Hematopoietic multipotent progenitor cell (in vitro differentiated cells): ENCODE data around the gene ACAD9. TPM values are rescaled to one million over a fixed set of nuclear protein-coding genes. Genes with fewer than 3 reads are reported as not detected.
"Not testable (repeated sequence)": the region's sequence is repeated elsewhere in the genome, so short reads cannot be mapped to it uniquely, and the experiment has no call there.

ENCODE experiments used
- DNase-seq, 3 donors: peaks; one replicate each; pipeline ENCODE4 v3.0.0-alpha.2; 2011 to 2015; ENCODE audit warnings: low read depth in 2 of 3, low spot score in 2 of 3
- total RNA-seq: library from RNA; depleted of rRNA; stranded (reverse); fragments of >200 nt; gene quantifications from one replicate; pipeline ENCODE4 v1.2.3, GENCODE V29; 2012

Gene ACAD9
- total RNA-seq, 1 donor = 47.4 TPM

DNA sequence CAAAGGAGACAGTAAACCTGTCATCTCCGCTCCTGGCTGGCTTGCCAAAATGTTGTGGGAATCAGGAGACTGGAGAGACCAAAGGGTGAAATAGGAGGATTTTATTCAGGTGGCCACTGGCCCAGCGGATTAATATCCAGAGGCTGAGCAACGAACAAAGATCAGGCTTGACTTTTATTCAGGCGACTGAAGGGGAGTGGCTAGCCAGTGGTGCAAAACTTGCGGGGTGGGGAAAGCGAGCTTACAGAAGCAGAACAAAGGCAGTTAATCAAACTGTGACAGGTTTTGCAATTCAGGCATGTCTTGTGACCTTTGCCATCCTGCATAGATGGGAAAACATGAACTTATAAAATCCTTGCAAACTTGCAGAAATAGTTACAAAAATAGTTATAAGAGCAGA lies 19.8 kb upstream of the ACAD9 start:
- DNase-seq = peak in 1 of 3 donors; percentile 35

DNA sequence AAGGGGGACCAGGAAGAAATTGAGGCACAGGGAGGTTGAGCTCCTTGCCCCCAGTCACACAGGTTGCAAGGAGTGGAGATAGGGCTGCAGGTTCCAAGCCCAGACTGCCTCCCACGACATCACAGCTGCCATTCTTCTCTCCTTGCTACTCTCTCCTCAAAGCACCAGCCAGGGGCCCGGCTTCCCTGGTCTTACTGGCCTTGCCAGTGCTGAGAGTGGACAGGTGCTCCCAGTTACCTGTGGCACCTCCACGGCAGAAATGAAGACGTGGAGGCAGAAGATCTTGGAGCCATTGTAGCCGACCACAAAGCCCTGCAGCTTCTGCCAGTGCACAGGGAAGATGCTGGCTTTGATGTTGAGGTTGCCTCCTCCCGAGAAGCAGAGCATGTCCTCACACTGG lies 17.9 kb upstream of the ACAD9 start:
- no peak for DNase-seq

DNA sequence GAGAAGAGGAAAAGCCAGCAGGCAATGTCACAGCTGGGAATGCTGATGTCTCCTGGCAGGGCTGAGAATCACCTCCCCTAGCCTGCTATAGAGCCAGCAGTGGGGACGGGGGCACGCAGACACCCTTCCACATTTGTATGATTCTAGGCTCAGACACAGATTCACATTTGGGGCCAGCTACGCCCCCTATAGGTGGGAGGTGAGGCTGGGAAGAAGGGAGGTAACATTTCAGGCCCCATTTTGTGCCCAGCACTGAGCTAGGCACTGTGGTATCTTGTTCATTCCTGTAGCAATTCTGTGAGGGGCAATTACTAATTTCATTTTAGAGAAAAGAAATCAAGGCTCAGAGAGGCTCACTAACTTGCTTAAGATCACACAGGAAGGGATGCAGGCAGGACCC lies 15.9 kb upstream of the ACAD9 start:
- DNase-seq = no peak

DNA sequence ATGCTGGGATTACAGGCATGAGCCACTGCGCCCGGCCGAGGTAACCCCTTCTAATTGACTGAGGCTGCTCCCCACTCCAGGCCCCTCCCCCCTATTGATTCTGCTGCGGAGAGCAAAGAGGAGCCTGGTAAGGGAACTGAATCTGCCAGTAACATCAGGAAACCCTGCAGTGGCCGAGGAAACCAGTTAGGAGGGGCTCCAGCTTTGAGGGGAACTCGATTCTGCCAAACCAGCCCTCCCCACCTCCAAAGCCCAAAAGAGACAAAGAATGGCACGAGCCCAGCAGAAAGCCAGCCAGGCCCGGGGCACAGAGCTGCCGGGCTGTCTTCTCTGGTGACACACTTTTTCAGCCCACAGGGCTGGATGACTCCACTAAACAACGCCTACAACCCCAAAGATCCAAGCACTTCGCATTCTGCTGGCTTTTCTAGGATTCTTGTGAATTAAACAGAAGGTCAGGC lies 15.0 kb upstream of the ACAD9 start:
- DNase-seq = peak in 2 of 3 donors; percentile 38 to 57

DNA sequence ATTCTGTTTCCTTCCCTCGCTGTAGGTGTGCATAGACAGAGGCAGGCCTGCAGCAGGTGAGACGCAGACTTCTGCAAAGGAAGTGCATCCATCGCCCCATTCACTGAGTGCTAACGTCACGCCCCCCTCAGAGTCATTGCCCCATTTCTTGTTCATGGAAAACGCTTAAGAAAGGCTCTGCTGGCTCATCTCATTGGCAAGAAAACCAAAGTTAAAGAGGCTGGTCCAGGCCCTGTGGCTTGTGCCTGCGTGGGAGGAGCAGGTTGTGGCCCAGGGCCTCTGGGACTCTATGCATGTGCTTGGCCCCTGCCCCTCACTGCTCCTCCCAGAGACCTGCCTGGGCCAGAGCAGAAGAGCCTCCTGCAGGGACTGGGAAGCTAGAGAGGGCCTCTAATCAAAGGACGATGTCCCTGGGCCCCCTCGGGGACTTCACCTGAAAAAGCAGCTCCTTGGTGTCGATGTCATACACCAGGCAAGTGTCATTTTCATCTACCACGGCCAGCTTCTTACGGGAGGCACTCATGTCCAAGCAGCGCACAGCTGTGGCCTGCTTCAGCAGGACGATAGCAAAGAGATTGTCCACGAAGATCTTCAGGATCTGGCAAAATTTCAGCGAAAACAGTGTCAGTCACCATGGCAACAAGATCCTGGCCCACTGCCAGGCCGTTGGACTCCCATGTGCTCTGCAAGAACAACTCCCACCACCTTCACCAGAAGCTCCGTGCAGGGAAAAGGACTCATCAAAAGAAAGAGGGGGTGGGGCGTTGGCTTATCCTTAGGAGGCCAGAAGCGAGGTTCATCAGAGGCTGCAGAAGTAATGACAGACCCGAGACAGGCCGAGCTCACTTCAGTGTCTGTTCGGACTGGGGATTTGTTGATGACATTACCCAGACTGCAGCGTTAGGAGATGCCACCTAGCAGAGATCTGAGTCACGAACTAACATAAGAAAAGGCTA lies 14.3 kb upstream of the ACAD9 start:
- DNase-seq = peak in 1 of 3 donors; percentile 43

DNA sequence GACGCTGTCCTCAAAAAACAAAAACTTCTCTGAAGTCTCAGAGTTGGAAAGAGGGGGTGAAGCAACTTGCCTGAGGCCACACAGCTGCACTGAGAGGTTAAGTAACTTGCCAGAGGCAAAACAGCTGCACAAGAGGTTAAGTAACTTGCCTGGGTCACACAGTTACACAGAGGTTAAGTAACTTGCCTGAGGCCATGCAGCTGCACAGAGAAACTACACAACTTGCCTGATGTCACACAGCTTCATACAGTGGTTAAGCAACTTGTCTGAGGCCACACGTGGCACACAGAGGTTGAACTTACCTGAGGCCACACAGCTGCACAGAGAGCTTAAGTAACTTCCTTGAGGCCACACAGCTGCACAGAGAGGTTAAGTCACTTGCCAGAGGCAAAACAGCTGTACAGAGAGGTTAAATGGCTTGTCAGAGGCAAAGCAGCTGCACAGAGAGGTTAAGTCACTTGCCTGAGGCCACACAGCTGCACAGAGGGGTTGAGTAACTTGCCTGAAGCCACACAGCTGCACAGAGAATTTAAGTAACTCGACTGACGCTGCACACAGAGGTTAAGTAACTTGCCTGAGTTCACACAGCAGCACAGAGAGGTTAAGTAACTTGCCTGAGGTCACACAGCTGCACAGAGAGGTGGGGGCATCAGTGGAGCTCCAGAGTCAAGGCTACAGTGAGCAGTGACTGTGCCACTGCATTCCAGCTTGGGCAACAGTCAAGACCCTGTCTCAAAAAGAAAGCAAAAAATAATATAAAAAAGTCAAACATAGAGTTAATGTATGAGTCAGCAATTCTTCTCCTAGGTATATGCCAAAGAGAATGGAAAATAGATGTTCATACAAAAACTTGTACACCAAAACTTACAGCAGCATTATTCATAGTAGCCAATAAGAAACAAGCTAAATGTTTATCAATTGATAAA lies 12.0 kb upstream of the ACAD9 start:
- DNase-seq = no peak

DNA sequence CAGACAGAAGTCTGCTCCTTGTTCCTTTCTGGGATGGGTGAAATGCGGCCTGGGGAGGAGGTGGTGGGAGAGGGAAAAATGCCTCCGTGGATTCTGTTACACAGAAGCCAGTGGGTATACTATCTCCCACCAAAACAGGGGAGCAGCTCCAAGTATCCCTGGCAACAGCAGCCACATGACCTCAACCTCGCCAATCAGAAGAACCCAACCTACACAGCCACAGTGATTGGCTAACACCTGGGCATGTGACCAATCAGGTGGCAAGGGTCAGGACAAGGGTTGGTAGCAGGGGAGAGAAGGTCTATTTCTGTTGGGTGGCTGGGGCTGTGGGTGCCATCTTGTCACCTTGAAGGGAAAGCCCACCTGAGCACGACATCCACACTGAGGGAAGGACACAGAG lies 9.1 kb upstream of the ACAD9 start:
- no peak for DNase-seq

DNA sequence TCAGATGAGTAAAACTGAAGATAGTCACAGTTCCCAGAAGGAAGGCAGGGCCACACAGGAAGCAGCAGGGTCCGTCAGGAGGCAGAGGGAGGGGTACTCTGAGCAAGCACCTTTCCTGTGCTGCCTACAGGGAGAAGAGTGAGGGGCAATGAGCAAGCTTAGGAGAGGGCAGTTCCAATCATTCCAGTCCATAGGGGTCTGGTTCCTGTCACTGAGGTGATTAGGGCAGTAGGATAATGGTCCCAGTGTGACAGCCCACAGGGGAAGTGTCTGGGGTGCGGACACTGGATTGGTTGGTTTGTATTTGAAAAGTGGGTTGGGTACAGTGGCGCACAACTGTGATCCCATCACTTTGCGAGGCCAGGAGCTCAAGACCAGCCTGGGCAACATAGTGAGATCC lies 7.1 kb upstream of the ACAD9 start:
- no peak for DNase-seq

DNA sequence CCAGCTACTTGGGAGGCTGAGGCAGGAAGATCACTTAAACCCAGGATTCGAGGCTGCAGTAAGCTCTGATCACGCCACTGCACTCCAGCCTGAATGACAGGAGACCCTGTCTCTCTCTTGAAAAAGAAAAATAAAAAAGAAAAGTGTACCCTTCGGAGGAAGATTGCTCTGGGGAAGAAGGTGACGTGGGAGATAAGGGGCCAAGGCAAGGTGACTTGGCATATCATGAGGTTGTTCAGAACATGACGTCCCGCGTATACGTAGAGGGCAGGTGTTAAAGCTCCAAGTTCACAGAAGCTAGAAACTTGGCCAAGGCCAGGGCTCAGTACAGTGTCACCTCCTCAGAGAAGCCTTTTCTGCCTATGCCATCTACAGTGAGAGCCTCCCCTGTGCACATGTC lies 6.7 kb upstream of the ACAD9 start:
- DNase-seq = no peak

DNA sequence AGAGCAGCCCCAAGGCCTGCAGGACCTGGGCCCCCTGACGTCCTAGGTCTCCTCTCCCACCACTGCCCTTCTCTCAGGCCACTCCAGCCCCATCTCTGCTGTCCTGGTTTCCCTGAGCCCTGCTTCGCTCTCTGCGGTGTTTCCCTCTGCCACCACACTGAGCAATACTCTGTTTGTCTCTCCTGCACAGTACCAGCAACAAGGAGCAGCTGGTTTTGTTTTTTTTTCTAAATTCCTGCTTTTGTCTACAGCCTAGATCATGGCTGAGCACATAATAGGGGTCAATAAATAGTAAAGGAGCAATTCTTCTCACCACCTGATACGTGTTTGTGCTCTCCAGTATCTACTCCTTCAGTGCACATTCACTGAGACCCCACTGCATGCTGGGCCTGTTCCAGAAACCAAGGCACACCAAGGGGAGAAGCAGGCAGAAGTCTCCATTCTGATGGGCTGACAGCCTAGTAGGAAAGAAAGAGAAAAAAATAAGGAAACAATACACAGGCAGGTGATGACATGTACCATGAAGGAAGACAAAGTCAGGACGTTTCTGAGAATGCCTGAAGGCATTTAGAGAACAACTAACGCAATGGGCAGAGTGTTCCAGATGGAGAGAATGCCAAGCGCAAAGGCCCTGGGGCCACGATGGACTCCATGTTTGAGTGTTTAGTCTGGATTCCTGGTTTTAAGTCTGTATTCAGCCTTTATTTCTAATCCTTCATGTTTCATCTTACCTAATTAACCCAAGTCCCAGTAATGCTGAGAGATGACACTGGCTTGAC lies 6.0 kb upstream of the ACAD9 start:
- DNase-seq = no peak

DNA sequence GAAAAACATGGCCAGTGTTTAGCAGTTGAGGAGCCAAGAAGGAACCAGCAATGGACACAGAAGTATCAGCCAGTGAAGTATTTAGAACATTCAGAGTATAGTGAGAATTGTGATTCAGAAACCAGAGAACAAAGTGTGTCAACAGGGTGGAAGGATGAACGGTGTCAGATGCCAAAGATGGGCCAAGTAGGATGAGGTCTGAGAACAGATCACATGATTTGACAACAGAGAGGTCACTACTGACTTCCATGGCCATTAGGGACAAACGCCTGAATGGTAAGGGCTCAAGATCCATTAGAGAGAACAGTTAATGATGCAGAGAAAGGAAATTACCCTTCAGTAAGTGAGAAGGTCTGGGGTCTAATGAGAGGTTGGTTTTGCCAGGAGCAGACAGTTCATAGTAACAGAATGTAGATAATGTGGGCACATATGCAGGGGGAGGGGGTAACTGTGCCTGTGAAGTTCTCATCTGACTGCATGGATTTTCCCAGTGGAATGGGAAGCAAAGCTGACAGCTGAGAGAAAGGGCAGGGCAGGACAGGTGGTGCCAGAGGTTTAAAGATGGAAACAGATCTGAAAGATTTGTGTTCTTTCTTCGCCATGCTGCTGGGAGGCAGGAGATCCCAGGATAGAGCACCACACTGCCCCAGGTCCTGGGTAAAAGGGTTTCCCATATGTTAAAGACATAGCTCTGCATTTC lies 4.8 kb upstream of the ACAD9 start:
- DNase-seq = no peak

DNA sequence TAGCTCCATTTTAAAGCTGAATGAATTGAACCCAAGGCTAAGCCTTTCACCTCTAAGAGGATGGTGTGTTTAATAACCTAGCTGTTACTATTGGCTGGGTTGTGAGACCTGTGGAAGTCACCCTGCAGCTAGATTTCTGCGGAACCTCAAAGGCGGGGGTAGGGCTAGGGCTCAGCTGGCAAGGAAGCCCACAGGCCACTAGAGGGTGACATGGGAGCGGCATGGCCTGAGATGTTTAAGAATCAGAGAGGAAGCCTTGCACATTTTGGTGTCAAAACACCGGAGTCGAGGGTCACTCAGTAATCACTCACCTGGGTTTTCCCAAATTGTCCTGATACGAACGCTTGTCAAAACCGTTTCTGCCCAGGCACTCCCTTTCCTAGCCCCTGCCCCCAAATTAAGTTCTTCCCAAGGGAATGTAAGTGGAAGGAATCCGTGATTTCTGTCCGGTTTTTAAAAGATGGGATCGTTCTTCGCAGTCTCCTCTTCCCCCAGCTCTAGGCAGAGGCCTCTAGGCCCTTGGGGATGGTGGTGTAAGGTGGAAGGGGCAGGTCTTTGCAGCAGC lies 3.8 kb upstream of the ACAD9 start:
- DNase-seq = peak; percentile 17 to 84 (median 71)

DNA sequence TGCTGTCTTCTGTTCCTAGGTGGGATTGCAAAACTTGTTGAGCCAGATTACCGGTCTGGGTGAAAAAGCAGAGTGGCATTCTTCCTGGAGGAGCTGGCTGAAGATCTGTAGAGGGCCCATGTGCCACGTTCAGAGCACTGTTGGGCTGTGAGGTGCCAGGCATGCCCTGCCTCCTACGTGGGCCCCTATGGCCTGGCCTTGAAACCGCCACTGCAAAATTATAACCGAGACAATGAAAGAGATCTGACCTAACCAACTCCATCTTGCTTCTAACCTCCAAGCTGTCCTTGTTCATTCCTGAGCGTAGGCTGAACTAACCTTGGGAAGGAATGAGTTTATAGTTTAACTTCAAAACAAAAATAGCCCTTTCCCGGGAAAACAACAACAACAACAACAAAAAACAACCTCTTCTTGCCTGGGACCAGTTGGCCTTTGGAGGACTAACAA lies 1.4 kb upstream of the ACAD9 start:
- no peak for DNase-seq

DNA sequence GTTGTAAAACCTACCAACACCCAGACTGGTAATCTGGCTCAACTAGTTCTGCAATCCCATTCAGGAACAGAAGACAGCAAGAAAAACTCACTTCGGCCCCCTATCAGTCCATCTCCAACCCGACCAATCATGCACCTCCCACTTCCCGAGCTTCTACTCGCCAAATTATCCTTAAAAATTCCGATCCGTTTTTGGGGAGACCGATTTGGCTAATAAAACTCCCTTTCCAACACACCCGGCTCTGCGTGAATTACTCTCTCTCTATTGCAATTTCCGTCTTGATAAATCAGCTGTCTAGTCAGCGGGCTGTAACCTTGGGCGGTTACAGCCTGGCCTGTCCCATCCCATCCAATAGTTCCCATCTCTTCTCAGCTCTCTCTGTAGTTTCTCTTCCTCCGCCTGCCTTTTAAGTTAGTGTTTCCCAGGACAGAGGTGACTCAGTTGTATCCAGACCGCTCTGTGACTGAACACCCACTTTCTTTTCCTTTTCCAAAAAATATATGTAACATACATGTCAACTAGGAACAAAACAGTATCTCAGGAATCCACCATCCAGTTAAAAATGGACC lies 780 bp upstream of the ACAD9 start:
- peak in 2 of 3 donors; percentile 32 to 35 for DNase-seq

DNA sequence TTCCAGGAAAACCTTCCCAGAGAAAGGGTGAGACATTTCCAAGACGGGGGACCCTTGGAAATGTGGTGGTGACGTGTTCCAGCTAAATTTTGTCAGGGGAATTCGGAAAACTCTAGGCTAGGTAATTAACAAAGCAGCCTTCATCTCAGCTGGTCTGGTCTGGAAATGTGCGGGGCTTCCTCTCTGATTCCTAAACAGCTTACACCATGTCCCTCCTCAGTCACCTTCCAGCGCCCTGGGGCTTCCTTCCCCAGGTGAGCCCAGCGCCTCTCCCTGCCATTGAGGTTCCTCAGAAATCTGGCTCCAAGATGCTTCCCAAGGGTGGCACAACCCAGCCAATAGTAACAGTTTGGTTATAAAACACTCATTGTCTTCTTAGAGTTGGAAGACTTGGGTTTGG lies 571 bp downstream of the ACAD9 start:
- no peak for DNase-seq

DNA sequence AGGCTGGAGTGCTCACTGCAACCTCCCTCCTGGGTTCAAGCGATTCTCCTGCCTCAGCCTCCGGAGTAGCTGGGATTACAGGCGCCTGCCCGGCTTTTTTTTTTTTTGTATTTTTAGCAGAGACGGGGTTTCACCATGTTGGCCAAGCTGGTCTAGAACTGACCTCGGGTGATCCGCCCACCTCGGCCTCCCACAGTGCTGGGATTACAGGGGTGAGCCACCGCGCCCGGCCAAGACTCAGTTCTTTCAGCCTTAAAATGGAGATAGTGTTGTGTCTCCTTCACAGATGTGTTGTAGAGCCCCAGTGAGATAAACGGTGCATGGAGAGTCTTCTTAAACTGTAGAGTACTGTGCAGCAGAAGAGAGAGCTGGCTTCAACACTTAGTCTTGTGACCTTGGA lies 1.0 kb downstream of the ACAD9 start:
- not testable (repeated sequence) for DNase-seq

DNA sequence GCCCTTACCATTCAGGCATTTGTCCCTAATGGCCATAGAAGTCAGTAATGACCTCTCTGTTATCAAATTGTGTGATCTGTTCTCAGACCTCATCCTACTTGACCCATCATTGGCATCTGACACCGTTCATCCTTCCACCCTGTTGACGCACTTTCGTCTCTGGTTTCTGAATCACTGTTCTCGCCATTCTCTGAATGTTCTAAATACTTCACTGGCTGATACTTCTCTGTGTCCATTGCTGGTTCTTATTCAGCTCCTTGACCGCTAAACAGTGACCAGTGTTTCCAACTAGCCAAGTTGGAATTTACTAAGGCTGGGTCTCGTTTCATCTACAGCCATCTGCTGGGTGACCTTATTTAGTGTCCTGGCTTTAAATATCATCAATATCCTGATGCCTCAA lies 2.2 kb downstream of the ACAD9 start:
- no peak for DNase-seq

DNA sequence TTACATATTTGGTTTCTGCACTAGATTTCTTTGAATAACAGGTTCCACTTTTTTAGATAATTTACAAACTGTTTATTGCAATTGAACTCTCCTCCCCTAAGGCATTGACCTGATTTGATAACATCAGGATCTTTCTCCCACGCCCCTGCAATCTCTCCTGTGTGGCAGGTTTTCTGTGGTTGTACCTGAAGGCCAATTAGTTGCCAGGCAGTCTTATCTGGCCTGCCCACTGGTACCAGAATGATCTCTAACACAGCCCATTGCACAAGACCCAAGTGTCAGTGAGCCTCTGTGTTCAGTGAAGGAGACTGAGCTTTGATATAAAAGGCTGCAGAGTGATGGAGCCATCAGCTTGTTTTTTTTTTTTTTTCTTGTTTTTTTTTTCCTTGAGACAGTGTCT lies 3.3 kb downstream of the ACAD9 start:
- no peak for DNase-seq

DNA sequence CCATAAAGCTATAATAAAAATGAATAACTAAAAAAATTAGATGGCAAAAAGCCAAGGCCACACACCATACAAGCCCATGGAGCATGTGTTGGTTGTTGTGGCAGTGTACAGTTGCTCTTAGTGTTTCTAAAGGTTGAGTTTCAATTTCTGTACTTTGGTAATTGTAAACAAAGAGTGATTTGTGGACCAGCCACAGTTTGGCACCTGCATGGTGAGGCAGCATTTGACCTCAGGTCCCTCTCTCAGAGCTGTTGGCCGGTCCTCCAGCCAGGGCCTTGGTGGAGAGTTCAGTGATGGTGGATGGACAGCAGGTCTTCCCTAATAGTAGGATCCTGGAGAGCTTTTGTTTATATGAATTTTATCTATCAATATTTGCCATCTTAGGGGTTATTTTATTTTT lies 5.6 kb downstream of the ACAD9 start:
- no peak for DNase-seq
